ENCODE measurements around the gene KLF5.
A peak's percentile ranks its signal among the peaks of the same experiment; 100 is the strongest.

The KLF5 gene

DNA sequence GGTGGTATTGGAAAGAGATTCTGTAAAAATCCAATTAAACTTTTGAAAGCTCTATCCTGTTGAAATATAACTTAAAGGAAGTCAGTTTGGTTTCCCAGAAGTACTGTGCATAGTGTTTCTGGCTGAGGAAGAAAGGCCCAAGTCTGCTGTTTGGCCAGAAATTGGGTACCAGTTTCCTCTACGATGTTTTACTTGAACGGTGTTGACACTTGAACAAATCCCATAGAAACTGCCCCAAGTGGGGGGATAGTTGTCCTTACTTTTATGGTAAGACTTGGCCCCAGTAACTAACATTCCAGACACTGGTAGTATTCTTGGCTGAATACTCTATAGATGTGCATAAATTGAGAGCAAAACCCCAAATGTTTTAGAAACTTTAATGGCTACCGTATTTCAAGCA, 14.2 kb downstream of the KLF5 start:
- H3K4me3 ChIP-seq (replicated peaks in 1 of 2; ENCODE audit: low read depth in 2 of 2, low read length in 2 of 2): no peak overlapping the region
- peak in 1 of 2 donors; percentile 40 for DNase-seq (ENCODE audit: low read depth in 2 of 2)
- TF ChIP-seq, protein P1, sequence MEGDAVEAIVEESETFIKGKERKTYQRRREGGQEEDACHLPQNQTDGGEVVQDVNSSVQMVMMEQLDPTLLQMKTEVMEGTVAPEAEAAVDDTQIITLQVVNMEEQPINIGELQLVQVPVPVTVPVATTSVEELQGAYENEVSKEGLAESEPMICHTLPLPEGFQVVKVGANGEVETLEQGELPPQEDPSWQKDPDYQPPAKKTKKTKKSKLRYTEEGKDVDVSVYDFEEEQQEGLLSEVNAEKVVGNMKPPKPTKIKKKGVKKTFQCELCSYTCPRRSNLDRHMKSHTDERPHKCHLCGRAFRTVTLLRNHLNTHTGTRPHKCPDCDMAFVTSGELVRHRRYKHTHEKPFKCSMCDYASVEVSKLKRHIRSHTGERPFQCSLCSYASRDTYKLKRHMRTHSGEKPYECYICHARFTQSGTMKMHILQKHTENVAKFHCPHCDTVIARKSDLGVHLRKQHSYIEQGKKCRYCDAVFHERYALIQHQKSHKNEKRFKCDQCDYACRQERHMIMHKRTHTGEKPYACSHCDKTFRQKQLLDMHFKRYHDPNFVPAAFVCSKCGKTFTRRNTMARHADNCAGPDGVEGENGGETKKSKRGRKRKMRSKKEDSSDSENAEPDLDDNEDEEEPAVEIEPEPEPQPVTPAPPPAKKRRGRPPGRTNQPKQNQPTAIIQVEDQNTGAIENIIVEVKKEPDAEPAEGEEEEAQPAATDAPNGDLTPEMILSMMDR (IDR thresholded peaks at IDR 0.05; ENCODE audit: low read depth, low read length): no peak

DNA sequence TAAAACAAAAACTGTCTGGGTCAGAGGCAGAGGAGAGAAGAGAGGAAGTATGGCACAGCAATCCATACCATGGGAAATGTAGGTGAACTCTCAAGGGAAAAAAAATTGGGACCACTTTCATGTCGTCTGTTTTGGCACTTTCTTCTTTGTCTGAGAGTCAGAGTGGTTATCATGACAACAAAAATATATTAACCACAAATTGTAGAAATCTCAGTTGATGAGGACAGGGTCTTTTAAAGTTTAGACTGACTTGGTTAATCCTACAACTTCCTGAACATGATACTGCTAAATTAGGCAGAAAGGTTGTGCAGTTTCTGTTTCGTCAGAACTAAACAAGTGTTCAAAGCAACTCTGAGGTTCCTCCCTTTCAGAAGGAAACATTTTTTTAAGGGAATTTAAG, 15.2 kb downstream of the KLF5 start:
- TF ChIP-seq, protein P1 (IDR thresholded peaks at IDR 0.05; ENCODE audit: low read depth, low read length): no peak
- DNase-seq (ENCODE audit: low read depth in 2 of 2): peak in 1 of 2 donors; percentile 30
- H3K4me3 ChIP-seq (replicated peaks in 1 of 2; ENCODE audit: low read depth in 2 of 2, low read length in 2 of 2): no peak overlapping the region

DNA sequence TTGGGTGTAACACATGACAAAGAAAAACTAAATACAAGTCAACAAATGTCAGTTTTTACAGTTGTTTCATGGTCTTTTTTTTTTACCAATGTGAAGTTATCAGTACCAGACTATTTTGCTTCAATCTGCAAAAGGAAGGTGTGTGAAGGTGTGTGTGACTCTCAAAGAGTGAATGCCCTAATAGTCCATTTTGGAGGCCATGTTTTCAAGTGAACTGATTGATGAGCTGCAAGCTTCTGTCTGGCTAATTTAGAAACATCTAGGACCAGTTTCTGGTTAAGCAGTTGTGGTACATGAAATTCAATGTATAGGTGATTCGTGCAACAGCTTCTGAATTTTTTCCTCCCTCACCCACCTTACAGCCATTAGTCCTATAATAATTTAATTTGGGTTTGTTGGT, 16.1 kb downstream of the KLF5 start:
- H3K4me3 ChIP-seq (replicated peaks in 1 of 2; ENCODE audit: low read depth in 2 of 2, low read length in 2 of 2): no peak overlapping the region
- TF ChIP-seq, protein P1 (IDR thresholded peaks at IDR 0.05; ENCODE audit: low read depth, low read length): no peak
- no peak for DNase-seq (ENCODE audit: low read depth in 2 of 2)

DNA sequence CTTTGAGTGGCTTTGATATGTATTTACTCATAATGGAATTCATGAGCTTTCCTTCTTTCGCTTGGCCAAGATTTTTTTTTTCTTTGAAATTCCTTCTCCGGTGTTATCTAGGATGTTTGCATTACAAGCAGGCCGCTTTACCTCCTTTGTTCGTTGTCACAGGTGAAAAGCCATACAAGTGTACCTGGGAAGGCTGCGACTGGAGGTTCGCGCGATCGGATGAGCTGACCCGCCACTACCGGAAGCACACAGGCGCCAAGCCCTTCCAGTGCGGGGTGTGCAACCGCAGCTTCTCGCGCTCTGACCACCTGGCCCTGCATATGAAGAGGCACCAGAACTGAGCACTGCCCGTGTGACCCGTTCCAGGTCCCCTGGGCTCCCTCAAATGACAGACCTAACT, 16.7 kb downstream of the KLF5 start:
- TF ChIP-seq, protein P1 (IDR thresholded peaks at IDR 0.05; ENCODE audit: low read depth, low read length): no peak
- no peak overlapping the region for H3K4me3 ChIP-seq (replicated peaks in 1 of 2; ENCODE audit: low read depth in 2 of 2, low read length in 2 of 2)
- no peak for DNase-seq (ENCODE audit: low read depth in 2 of 2)

DNA sequence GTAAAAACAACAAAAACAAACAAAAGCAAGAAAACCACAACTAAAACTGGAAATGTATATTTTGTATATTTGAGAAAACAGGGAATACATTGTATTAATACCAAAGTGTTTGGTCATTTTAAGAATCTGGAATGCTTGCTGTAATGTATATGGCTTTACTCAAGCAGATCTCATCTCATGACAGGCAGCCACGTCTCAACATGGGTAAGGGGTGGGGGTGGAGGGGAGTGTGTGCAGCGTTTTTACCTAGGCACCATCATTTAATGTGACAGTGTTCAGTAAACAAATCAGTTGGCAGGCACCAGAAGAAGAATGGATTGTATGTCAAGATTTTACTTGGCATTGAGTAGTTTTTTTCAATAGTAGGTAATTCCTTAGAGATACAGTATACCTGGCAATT, 17.1 kb downstream of the KLF5 start:
- TF ChIP-seq, protein P1 (IDR thresholded peaks at IDR 0.05; ENCODE audit: low read depth, low read length): no peak
- no peak overlapping the region for H3K4me3 ChIP-seq (replicated peaks in 1 of 2; ENCODE audit: low read depth in 2 of 2, low read length in 2 of 2)
- DNase-seq (ENCODE audit: low read depth in 2 of 2): no peak

DNA sequence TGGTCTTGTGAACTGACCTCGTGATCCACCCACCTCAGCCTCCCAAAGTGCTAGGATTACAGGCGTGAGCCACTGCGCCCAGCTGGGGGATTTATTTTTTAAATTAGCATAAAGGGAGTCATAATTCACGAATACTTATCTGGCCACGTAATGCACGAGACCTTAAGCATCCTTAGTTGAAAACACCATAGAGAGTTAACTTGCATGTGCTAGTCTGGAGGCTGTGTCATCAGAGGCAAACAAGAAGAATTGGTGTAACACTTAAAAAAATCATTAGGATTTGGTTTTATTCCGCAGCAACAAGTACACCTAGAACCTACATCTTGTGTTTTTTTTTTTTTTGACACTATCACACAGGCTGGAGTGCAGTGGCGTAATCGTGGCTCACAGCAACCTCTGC, 19.1 kb downstream of the KLF5 start:
- DNase-seq (ENCODE audit: low read depth in 2 of 2): no peak
- H3K4me3 ChIP-seq (replicated peaks in 1 of 2; ENCODE audit: low read depth in 2 of 2, low read length in 2 of 2): no peak overlapping the region
- TF ChIP-seq, protein P1 (IDR thresholded peaks at IDR 0.05; ENCODE audit: low read depth, low read length): no peak

DNA sequence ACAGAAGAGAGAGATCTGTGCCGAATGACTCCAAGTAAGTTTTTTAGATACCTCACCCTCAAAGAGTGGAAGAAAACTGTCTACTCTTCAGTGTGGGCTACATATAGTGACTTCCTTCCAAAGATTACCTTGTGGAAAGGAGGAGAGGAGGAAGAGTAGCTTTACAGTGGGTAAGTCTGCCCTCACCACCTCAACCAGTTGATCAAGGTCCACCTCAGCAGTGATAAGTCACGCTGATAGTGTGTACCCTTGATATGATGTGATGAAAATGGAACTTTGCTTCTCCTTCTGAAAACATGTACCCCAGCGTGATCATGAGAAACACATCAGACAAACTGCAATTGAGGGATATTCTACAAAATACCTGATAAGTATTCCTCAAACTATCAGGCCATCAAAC, 20.6 kb downstream of the KLF5 start:
- no peak for DNase-seq (ENCODE audit: low read depth in 2 of 2)
- H3K4me3 ChIP-seq (replicated peaks in 1 of 2; ENCODE audit: low read depth in 2 of 2, low read length in 2 of 2): no peak overlapping the region
- TF ChIP-seq, protein P1 (IDR thresholded peaks at IDR 0.05; ENCODE audit: low read depth, low read length): no peak

Measured in cardiac fibroblast (primary cell).